ENCODE results near the gene RPS23. TPM values are rescaled to one million over a fixed set of nuclear protein-coding genes. Genes with fewer than 3 reads are reported as not detected.

Gene RPS23
- total RNA-seq, 1 experiment from 2014 or later: 2,206 TPM

GRCh38 chr5:82320966-82321365, 42.8 kb upstream of the RPS23 start:
- ATAC-seq: no peak
- POLR2A ChIA-PET: no interaction called here
- CTCF ChIA-PET: no interaction called here
- BruUV-seq (replicated peaks): no TSS peak
- intact Hi-C loops (cut with micrococcal nuclease): no loop called here
- Histone ChIP-seq H3K4me3 (replicated peaks in 1 of 2; ENCODE audit: low read depth in 1 of 2, low read length in 2 of 2) (no peak overlapping the region), H3K36me3 (ENCODE audit: control insufficient read depth in 1 of 2, insufficient read depth in 2 of 2, low read length in 2 of 2) (no peaks in the 10 kb centered on the region), H3K4me1 (ENCODE audit: control insufficient read depth in 1 of 2, insufficient read depth in 2 of 2, low read length in 2 of 2) (peaks cover 0 to 4% of the 10 kb centered on the region in 2 experiments; a peak in 1 of 4 replicates), H3K9me2 (ENCODE audit: insufficient read depth) (no peaks in the 10 kb centered on the region), H3K27ac (ENCODE audit: low read depth, low read length) (no peak overlapping the region), H3K79me2 (ENCODE audit: insufficient read depth, low read length) (no peaks in the 10 kb centered on the region), H3K9ac (ENCODE audit: low read length) (no peak overlapping the region), H4K20me1 (ENCODE audit: insufficient read depth) (no peaks in the 10 kb centered on the region), H3K4me2 (ENCODE audit: low read length) (no peak overlapping the region), H2AFZ (ENCODE audit: low read depth, low read length, poor library complexity, severe bottlenecking) (no peak overlapping the region), H3K9me3 (ENCODE audit: control insufficient read depth in 1 of 2, insufficient read depth in 1 of 2, low read depth in 1 of 2, low read length in 2 of 2) (no peaks in the 10 kb centered on the region), H3K27me3 (ENCODE audit: insufficient read depth, low read length) (no peaks in the 10 kb centered on the region)
- no peak for DNase-seq (ENCODE audit: low read depth, low spot score)
- RAD21 ChIA-PET (ENCODE audit: low non-redundant PET in 1 of 2, low total read pairs in 2 of 2, uncharacterized antibody in 2 of 2, unreplicated experiment in 2 of 2): interaction anchor here in 1 of 2 experiments (0.5 kb wide), 1 partner anchor 745 kb away, joined by 4 read pairs; no protein-coding TSS in a partner anchor
- TF ChIP-seq CBX3 (IDR thresholded peaks at IDR 0.05; ENCODE audit: low read depth): no peak
- no peak for TF ChIP-seq CTCF (IDR thresholded peaks at IDR 0.05 in 2 of 3, conservative IDR thresholded peaks at IDR 0.05 in 1 of 3; ENCODE audit: borderline replicate concordance in 1 of 3, insufficient read depth in 1 of 3, low read depth in 2 of 3, low read length in 2 of 3)
- no peak for TF ChIP-seq REST (IDR thresholded peaks at IDR 0.05; ENCODE audit: low read depth)
- no peak for TF ChIP-seq SRF (IDR thresholded peaks at IDR 0.05; ENCODE audit: low read depth)
- no peak for TF ChIP-seq ELF1 (IDR thresholded peaks at IDR 0.05; ENCODE audit: borderline replicate concordance, low read depth)
- TF ChIP-seq SIN3A (IDR thresholded peaks at IDR 0.05; ENCODE audit: low read depth): no peak
- no peak for TF ChIP-seq POLR2A (IDR thresholded peaks at IDR 0.05; ENCODE audit: borderline replicate concordance, extremely low read depth, insufficient read depth, insufficient read length)
- no peak for TF ChIP-seq RAD21 (IDR thresholded peaks at IDR 0.05; ENCODE audit: low read depth)
- no peak for TF ChIP-seq ZFX (IDR thresholded peaks at IDR 0.05)
- no peak for TF ChIP-seq ZNF274 (IDR thresholded peaks at IDR 0.05; ENCODE audit: low read depth, low read length)
- no peak for TF ChIP-seq ZBTB33 (IDR thresholded peaks at IDR 0.05; ENCODE audit: extremely low read depth, insufficient replicate concordance, low read length)
- no peak for TF ChIP-seq JUND (IDR thresholded peaks at IDR 0.05)
- TF ChIP-seq CEBPB (IDR thresholded peaks at IDR 0.05; ENCODE audit: low read depth): no peak
